Glomerular visceral epithelial cell (primary cell): ENCODE measurements around the gene PHF8.

Experiments used
- DNase-seq: peaks from one replicate; pipeline ENCODE4 v3.0.0-alpha.2; 2016; ENCODE audit errors: extremely low spot score

Gene PHF8

DNA sequence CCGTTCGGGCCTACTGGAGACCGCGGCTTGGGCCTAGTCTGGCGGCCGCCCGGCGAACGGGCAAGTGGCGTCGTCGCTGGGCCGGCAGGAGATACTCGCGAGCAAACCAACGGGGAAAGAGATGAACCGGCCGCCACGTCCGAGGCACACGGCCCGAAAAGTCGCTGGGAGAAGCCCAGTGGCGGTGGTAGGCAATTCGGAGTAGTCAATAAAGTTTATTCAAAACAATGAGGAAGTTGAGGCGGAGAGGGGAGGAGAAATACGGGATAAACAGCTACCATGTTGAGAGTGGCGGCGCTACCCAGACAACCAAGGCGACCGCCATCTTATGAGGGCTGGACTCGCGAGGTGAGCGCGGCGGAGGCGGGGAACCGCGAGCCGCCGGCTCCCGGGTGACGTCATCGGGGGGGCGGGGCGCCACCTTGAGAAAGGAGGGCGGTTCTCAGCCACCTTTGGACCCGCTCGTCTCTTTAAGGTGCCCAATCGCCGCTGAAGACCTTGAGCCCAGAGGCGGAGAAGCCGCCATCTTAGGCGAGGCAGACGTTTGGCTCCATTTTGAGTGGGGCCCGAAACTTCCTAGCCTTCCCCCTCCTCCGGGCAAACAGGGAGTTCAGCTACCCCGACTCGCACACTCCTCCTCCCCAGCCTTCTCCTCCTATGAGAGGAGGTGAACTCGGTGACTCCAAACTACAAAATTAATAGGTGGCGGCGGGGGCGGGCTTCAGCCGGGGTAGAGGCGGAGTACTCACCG lies at the start of gene PHF8:
Gene PHF8 (minus strand): TSS at position 348 of the 751 bp plus-strand sequence. CDS start 1,745 bp downstream, outside the sequence.
- peak; percentile 95 for DNase-seq

DNA sequence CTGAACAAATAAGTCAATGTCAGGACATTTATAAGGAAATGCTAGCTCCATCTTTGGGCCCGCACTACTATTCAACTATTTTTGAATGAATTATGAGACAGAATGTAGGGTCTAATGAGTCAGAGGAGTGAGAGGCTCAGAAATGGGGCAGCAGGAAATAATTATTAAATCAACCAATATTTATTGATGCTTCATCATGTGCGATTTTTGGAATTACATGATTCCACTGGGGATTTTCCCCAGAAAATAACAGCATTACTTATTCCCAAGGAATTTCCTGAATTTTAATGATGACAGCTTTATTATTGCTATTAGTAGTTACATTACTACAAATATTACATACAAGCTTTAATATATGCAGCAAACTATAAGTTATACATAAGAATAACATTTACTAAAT lies 49.3 kb upstream of the PHF8 start:
- no peak for DNase-seq

DNA sequence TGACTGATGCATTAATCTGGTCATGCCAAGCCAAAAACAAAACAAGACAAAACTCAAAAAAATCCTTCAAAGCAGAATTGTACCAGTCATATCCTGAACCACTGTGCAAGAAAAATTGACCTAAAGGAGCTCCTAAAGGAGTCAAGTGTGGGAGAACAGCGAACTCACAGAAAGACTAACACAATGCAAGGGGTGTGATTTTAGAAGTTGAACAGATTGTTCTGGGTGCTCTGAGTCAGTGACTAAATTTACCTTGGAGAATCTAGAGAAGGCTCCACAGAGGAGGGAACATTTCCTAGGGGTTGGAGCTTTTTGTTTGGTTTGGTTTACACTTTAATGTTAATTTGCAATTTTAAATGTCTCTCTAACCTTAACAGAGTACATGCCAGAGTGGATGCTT lies 48.9 kb upstream of the PHF8 start:
- DNase-seq: no peak

DNA sequence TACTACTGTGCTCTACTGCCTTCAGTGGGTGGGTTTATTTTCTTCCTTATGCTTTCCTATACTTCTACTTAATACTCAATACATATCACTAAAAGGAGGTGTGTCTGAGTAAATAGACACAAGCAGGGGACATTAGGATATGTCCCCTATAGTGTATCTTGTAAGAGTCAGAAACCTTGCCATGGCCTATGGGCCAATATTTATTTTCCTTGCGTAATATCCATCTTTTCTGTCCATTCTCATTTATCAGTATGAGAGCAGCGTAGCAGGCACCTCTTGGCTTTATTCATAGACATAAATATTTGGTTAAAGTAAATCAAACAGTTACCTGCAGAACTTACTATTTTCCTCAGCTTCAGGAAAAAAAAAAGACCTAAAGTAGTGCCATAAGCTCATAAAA lies 46.6 kb upstream of the PHF8 start:
- no peak for DNase-seq

DNA sequence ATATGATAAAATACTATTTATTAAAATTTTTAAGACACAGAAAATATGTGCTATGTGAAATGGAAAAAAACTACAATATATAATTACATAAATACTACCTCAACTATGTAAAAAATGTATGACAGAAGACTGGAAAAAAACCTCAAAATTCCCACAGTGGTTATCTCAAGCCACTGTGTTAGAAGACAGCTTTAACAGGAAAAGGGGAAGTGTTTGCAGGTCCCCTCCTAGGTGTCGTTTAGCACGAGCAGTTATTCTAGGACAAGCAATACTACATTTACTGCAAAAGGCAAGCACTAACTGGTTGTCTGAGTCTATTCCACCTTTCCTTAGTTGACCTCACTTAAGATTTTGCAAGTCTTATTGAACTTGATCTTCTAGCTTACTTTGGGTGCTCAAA lies 44.9 kb upstream of the PHF8 start:
- no peak for DNase-seq

DNA sequence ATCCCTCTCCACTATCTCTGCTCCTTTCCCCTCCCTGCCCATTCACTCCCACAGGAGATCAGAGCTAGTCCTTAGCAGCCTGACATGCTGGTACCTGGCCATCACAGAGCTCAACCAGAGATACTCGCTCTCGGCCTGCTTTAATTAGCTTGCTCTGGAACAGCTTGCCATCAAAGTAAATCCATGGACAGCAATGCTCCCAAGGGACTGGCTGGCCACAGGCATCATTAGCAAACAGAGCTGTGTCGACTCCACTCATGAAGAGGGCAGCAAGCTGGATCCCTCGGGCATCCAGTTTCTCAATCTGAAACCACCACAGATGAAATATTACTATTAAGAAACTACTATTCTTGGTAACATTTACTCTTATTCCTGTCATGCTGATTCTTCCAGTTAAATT lies 43.4 kb upstream of the PHF8 start:
- no peak for DNase-seq

DNA sequence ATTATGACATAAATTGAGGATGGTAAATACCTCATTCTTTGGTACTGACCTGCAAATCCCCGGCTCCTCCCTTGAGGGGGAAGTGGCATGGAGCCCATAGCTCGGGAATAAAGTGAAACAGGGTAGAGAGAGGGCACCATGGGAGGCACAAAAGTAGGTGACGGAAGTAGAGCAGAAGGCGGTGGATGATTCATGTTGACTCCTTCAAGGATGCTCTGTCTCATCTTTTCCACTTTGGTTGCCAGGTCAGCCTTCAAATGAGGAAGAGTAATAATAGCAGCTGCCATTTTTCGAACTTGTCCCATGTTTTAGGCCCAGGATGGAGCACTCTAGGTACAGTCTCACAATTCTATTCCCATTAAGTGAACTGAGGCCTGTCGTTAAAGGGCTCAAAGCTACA lies 41.4 kb upstream of the PHF8 start:
- DNase-seq: no peak

DNA sequence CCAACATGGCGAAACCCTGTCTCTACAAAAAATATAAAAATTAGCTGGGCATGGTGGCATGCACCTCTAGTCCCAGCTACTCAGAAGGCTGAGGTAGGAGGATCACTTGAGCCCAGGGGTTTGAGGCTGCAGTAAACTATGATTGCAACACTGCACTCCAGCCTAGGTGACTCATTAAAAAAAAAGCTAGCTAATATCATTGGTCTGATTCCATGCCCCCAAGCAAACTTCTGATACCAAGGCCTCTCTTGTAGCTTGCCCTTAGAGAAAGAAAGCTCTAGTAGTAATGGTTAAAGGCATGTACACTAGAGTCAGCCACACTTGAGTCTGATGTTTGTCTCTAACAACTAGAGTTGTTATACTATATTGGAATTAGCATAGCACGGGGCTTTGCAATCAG lies 32.6 kb upstream of the PHF8 start:
- DNase-seq: no peak

DNA sequence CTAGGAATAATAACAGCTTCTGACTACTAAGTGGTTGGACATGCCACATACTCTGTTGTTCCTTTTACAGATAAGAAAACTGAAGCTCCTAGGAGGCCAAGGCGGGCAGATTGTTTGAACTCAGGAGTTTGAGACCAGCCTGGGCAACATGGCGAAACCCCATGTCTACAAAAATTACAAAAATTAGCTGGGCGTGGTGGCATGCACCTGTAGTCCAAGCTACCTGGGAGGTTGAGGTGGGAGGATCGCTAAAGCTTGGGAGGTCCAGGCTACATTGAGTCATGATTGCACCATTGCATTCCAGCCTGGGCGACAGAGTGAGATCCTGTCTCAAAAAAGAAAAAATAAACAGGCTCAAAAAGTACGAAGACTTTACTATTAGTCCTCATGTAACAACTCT lies 30.6 kb upstream of the PHF8 start:
- no peak for DNase-seq

DNA sequence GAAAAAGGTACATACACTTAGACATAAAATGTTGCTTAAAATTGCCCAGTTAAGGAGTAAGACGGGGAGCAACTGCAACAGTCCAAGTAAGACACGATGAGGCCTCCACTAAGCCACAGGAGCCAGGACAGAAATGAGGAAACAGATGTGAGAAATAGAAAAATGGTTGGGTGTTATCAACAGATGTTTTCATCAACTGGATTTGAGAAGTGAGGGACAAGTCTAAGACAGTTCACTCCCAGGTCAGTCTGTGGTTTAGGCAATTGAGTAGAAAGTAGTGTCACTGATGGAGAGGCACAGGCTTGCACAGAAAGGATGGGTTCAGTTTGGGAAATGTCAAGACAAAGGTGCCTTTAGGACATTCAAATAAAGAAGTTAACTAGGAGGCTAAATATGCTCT lies 23.5 kb upstream of the PHF8 start:
- DNase-seq: no peak

DNA sequence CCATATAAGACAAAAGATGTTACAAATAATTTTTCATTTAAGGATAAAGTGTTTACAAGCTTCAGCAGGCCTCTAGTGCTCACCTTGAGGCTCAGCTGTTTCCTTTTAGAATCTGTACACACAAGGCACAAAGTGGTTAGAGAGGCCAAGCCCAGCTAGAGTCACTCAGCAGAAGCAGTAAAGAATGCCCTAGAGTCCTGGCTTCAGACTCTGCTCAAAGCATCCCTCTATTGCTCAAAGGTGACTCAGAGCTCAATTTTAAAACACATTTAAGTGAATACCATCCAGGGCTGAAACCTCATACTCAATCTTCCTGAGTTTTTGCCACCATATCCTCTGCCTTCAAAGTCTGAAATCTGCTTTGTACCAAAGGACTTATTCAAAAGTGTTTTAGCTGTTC lies 22.6 kb upstream of the PHF8 start:
- no peak for DNase-seq

DNA sequence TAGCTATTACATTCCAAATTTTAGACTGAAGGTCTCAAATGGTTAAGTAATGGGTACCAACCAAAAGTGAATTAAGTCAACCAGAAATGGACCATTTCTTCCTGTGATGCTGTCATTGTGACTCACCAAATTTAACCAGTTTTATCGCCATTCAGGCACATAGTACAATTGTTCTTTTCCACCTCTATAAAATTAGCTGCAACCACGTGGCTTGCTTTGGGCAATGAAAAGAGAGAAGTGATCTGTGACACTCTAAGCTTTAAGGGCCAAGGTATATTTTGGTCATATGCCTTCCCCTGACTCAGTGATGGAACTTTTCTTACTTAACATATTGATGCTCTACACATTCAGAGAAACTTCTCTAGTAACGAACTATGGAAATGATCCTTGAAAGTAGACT lies 20.3 kb upstream of the PHF8 start:
- no peak for DNase-seq

DNA sequence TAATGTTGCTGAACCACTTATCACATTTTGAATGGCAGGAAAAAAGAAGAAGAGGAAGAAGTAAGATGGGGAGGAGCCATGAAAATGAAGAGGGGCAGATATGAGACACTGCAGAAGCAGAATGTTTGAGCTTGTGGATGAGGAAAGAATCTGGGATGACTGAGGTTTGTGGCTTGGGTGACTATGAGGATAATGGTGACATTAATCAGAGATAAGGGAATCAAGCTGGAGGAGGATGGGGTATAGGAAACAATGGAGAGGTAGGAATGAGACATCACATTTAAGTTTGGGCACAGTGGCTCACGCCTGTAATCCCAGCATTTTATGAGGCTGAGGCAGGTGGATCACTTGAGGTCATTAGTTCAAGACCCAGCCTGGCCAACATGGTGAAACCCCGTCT lies 19.1 kb upstream of the PHF8 start:
- no peak for DNase-seq

DNA sequence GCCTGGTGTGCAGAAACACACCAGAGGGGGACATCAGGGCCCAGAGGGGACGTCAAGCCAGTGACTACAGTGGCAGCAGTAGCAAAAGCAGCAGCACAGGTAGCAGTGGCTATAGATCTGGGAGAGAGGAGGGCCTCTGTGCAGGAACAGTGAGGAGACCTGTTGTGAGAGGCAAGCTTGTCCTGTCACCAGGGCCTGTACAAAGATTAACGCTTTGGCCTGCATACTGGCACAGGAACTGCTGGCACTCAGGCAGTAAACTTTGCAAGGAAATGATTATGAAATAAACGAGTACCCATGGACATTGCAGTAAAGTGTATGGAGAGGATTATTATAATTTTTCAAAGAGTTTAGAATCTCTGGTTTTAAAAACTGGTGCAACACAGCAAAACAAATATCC lies 5.5 kb upstream of the PHF8 start:
- DNase-seq: no peak

DNA sequence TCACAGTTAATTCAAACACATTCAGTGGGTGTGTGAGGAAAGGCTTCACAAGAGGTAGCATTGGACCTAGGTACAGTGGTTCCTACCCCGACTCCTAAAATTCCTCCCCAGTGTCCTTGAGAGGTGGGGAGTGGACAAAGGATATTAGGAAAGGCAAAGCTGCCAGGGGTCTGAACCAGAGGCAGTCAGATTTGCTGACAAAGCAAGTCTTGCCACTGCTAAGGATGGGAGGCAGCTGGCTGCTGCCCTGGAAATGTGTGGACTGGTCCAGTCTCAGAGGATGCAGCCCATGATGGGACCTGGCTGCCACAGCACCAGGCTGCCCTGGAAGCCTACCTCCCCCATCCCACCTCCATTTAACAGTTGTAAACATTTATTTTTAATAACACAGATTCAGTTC lies 4.1 kb upstream of the PHF8 start:
- DNase-seq: no peak

DNA sequence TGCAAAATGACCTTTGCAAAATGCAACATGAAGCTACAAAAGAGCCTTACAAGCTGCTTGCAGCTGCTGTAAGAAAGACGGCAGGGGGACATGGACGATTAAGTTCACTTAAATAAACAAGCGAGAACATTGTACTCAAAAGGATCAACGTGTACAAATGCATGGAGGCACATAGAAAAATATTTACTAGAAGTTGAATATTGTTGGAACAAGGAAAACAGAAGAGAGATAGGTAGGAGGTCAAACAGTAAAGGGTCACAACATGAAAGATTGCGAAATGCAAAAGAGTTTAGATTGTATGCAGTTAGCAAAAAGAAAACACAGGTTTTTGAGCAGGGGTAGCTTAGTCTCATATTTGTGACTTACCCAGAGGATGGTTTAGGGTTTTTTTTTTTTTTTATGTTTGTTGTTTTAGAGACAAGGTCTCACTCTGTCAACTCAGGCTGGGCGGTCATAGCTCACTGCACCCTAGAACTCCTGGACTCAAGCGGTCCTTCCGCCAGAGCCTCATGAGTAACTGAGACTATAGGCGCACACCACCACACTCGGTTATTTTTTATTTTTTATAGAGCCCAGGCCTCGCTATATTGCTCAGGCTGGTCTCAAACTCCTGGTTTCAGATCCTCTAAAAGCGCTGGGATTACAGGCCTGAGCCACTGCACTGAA lies 1.4 kb upstream of the PHF8 start:
- DNase-seq: no peak

DNA sequence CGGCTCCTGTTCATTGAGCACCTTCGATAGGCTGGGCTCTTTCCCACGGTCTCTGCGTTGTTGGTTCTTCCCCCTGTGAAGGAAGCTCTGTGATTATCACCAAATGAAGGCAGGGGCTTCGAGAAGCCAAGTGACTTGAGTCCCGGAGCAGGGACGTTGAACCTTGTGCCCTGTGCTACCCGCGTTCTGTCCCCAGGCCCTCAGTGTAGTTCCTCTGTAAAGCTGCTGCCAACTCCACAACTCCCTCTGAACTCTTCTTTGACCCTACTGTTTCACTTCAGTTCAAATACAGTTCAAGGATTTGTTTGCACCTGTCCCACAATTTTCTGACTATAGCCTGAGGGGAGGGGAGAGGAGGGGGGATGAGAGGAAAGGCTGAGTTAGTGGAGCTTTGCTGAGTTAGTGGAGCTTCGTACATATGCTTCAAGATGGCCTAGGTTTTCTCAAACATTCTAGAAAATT lies 635 bp upstream of the PHF8 start:
- DNase-seq: no peak

DNA sequence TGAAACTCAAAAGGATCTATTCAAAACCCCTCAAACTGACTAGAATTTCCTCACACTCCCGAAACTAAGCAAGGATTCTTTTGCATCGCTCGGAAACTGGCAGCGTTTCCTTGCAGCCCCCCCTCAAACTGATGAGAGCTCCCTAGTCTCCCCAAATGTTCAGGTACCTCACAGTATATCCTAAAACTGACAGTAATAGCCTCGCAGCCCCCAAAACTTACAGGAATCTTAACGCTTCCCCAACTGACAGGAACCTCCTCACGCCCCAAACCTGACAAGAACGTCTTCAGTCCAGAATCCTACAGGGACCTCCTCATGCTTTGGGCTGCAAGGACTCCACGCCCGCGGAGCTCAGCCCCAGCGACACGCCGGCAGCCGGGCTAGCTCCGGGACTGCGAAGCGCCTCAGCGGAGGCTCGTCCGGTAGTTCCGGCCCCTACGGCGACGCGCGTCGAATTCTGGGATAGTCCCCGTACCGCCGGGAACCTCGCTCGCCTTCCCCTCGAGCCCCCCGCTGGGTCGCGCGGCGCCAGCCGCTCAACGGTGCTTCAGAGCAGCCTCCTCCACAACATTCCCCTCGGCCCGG lies 640 bp downstream of the PHF8 start:
- DNase-seq: peak; percentile 17

DNA sequence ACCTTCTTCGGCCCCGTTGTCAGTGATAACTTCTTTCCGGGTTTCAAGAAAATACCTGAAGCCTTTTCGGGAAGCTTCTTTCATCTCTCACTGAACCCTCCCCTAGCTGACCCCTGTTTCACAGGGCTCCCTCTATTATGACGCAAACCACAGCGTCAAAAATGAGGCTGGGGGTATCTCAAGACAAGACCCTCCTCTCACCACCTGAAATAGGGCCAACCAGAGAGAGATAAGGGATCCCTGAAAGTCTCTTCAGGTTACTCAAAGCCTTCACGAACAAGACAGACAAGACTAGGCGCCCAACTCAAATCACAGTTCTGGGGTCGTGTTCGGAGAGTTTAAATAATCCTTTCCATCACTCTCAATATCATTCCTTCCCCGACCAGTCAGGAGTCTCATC lies 1.2 kb downstream of the PHF8 start:
- no peak for DNase-seq

DNA sequence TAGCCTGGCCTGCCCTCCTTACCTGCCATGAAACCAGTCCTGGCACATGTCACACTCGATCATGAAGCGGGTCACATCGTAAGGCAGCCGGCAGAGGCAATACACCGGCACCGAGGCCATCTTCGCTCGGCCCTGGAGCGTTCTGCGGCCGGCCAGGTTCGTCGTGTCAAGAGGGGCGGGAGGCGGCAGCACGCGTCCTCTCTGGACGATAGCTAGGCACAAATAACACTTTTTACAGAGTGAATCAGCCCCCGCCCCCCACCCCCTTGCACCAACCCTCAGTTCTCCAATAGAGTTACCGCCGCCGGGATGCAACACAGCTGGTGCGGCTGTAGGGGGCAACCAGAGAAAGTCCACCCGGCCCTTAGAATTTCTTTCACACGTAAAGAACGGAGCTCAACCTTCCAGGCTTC lies 1.7 kb downstream of the PHF8 start:
- peak; percentile 66 for DNase-seq

DNA sequence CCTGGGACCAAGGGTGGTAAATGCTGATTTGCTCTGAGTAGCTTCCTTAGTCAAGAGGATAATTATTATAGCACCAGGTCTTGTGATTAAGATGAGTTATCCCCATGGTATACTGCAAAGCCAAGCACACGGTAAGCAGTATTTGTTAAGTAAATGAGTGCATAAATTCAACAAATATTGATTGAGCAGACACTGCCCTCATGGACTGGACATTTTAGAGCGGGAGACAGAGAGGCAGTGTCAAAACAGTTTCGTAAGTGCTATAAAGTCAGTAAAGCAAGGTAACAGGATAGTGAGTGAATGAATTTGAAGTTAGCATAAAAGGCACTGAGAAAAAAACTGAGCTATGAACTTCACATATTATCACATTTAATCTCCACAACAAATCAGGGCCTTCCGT lies 13.9 kb downstream of the PHF8 start:
- no peak for DNase-seq

DNA sequence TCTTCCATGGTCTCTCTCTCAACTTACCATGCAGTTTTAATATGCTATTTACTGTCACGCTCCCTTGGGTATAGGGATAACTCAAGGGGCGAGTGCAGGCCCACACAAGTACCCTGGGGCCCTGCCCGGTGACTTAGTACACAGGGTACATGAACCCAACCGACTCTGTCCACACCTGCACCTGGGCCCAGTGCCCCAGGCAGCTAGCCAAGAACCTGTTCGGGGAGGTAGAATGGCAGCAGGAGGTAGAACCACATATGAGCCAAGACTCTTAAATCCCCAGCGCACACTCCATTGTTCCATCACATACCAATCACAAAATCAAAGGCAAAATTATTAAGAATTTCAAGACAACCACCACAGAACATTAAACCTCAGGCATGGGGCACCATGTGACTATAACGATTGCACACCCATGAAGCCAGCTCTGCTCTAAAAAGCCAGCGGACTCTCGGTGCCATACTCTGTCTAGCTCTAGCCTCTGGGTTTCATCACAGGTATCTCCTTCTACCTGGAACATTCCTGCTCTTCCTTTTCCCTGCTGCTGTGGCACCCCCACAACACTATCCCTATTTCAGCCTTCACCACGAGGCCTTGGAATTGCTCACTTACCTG lies 14.6 kb downstream of the PHF8 start:
- DNase-seq: no peak

DNA sequence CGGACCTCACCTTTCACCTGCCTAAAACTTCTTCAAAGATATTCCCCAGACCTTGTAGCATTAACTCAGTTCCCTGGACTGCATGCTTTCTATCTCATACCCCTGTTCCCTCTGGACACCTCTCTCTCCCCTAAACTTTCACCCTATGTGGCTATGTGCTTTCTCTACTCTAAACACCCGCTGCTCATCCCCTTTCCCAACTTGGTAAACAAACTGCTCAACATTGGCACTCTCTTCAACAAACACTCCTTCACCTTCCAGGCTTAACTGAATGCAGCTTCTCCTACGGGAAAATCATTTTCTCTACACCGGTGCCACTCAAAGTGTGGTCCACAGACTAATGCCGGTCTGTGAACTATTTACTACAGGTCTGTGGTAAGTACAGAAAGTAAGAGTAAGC lies 19.9 kb downstream of the PHF8 start:
- no peak for DNase-seq
